ENCODE data around the gene PRPF8. TPM values are rescaled to one million over a fixed set of nuclear protein-coding genes. Genes with fewer than 3 reads are reported as not detected.

The PRPF8 gene
- total and polyA plus RNA-seq, 2 of the 8 experiments (the other 6 are each of a cell fraction or from before 2014, with no cell fraction given), result 329 to 337 TPM

GRCh38 chr17:1643999-1644492 lies 40.6 kb downstream of the PRPF8 start (continued):
- TF ChIP-seq TCF12 (IDR thresholded peaks at IDR 0.05; ENCODE audit: low read depth, low read length), result no peak
- TF ChIP-seq TAF7 (optimal IDR thresholded peaks at IDR 0.05; ENCODE audit: borderline replicate concordance, low read depth, low read length), result no peak
- TF ChIP-seq RFX5 (IDR thresholded peaks at IDR 0.05; ENCODE audit: borderline replicate concordance, low read depth, low read length), result no peak
- TF ChIP-seq SIRT6 (IDR thresholded peaks at IDR 0.05; ENCODE audit: low read length), result no peak
- no peak for TF ChIP-seq POU5F1 (IDR thresholded peaks at IDR 0.05; ENCODE audit: low read depth, low read length)
